GM19351 (cell line): ENCODE results near the gene TYK2.
"Not testable (repeated sequence)": the region's sequence is repeated elsewhere in the genome, so short reads cannot be mapped to it uniquely, and the experiment has no call there.

Source experiments
- ATAC-seq: cut with Tn5 transposase; IDR thresholded peaks from one replicate; pipeline ENCODE4 v1.9.1; 2021; ENCODE audit warnings: mild to moderate bottlenecking, moderate library complexity; ENCODE audit not compliant: unreplicated experiment

TYK2 gene

DNA sequence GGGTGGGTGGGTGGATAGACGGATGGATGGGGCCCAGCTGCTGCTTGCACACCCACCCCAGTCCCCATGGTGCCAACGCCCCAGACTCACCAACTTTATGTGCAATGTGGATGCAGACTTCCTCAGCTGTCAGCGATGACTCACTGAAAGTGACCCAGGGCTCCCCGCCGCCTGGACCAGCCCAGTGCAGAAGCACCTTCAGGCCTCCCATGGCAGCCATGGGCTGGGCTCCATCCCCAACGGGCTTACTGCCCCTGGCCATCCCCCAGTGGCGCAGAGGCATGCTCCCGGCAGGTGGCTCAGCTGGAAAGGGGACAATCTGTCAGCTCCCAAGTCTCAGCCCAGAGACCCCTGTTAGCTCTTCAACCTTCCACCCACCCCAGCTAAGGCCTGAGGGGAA, 2.2 kb downstream of the TYK2 start:
- no peak for ATAC-seq

DNA sequence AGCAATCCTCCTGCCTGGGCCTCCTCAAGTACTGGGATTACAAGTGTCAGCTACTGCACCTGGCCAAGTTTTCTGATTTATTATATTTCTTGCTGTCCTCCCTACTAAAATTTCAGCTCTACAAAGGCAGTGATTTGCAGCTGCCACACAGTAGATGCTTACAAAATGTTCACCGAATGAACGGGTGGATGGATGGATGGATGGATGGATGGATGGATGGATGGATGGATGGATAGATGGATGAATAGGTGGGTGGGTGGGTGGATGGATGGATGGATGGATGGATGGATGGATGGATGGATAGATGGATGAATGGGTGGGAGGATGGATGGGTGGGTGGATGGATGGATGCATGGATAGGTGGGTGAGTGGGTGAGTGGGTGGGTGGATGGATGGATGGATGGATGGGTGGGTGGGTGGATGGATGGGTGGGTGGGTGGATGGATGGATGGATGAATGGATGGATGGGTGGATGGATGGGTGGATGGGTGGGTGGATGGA, 3.2 kb downstream of the TYK2 start:
- not testable (repeated sequence) for ATAC-seq

- ATAC-seq: no peak
Observed at GRCh38 chr19:10374931-10375330, 5.4 kb downstream of the TYK2 start.

- no peak for ATAC-seq
Observed at GRCh38 chr19:10372690-10373089, 7.7 kb downstream of the TYK2 start.

- ATAC-seq: no peak
Observed at GRCh38 chr19:10368101-10368803, 12.1 kb downstream of the TYK2 start.

- not testable (repeated sequence) for ATAC-seq
Observed at GRCh38 chr19:10366950-10367512, 13.3 kb downstream of the TYK2 start.

DNA sequence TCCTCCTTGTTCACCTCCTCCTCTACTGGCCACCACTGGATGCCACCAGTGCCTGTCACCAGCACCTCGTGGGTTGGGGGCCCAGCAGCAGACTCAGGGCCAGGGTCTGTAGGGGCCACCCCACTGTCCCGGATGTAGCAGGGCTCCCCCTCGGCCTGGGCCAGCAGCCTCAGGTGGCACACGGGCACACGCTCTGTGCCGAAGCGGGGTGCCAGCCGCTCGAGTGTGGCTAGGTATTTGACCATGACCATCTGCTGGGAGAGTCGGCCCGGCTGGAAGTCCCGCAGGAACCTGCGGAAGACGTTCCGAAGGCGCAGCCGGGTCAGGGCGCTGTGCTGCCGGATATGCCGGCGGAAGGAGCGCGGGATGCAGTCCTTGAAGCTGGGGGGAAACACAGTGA, 14.9 kb downstream of the TYK2 start:
- ATAC-seq: no peak

DNA sequence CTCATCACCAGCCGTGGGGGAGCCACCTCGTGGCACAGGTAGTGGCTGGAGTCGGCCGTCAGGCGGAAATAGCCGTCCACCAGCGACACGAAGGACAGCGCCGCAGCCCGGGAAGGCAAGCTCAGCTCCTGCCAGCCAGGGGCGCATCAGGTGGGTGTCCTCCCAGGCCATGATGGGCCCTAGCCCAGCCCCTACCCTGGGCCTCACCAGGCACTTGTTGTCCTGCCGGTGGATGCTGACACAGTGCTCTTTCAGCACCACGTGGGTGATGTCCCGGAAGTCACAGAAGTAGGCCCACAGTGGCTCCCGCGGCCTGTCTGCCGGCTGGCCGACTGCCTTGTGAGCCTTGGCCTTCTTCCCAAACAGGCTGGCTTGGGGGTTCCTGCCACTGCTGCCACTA, 15.7 kb downstream of the TYK2 start:
- no peak for ATAC-seq

DNA sequence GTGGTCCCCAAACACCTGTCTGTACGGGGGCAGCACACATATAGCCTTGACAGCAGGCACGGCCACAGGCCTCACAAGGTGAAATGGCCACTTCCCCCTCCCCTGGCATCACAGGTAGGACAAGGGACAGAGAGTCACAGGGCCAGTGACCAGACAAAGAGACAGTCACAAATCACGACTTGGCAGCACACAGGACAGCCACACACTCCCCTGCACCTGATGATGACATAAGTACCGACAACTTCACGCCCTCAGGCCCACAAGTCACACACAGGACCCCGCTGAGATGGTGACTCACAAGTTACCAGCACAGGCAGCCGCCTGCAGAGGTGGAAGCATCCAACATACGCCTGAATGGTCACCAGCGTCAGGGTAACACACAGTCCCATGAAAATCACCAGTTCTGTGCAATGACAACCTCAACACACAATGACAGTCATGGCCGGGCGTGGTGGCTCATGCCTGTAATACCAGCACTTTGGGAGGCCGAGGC, 16.5 kb downstream of the TYK2 start:
- no peak for ATAC-seq

DNA sequence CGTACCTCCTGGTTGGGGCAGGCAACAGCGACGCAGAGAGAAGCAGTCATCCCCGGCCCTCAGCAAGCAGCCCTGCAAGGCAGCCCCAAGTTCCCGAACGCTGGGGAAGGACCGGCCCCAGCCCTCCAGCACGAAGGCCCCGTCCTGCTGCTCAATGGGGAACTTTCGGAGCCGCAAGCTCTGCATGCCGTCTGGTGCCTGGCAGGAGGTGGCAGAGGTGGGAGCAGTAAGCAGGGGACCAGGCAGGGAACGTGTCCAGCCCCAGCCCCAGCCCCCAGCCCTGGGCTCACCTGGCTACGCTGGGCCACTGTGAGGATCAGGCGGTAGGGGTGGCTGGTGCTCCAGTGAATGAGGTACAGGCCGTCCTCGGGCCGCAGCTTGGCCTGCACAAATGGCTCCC, 18.1 kb downstream of the TYK2 start:
- no peak for ATAC-seq

GRCh38 chr19:10361569-10362011, 18.8 kb downstream of the TYK2 start:
- ATAC-seq: no peak

- no peak for ATAC-seq
Observed at GRCh38 chr19:10356431-10356830, 23.9 kb downstream of the TYK2 start.

- ATAC-seq: no peak
Observed at GRCh38 chr19:10353793-10354391, 26.5 kb downstream of the TYK2 start.

GRCh38 chr19:10352764-10353671, 27.4 kb downstream of the TYK2 start:
- ATAC-seq: no peak

DNA sequence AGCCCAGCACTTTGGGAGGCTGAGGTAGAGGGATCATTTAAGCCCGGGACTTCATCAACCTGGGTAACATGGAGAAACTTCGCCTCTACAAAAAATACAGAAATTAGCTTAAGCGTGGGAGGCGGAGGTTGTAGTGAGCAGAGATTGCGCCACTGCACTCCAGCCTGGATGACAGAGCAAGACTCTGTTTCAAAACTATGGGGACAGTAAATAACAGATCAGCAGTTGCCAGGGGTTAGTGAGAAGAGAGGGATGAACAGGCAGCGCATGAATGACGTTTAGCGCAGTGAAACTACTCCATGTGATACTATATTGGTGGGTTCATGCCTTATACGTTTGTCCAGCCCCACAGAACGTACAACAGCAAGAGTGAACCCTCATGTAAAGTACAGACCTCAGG, 33.9 kb downstream of the TYK2 start:
- no peak for ATAC-seq

- ATAC-seq: no peak
Observed at GRCh38 chr19:10344780-10345179, 35.6 kb downstream of the TYK2 start.

GRCh38 chr19:10343495-10343894, 36.9 kb downstream of the TYK2 start:
- no peak for ATAC-seq

GRCh38 chr19:10339977-10340376, 40.4 kb downstream of the TYK2 start:
- no peak for ATAC-seq

- ATAC-seq: no peak
Observed at GRCh38 chr19:10339380-10339960, 40.9 kb downstream of the TYK2 start, which contains the start of gene ICAM3. Gene ICAM3, minus strand, starts transcription at chr19:10339624. Its CDS starts 10 bp downstream, at chr19:10339614.

GRCh38 chr19:10338940-10339339, 41.4 kb downstream of the TYK2 start:
- no peak for ATAC-seq
